Measurements from ENCODE around the gene BCLAF1. TPM values are rescaled to one million over a fixed set of nuclear protein-coding genes. Genes with fewer than 3 reads are reported as not detected.

Gene BCLAF1
- polyA plus RNA-seq, 1 donor (not counting 4 experiments of a cell fraction or from before 2014, with no cell fraction given) = 80.3 TPM

- Histone ChIP-seq H3K27ac (ENCODE audit: control insufficient read depth, insufficient read depth, low read length) (no peak overlapping the region), H3K79me2 (ENCODE audit: control insufficient read depth, insufficient read depth, low read length) (no peaks in the 10 kb centered on the region), H3K9me3 (ENCODE audit: control insufficient read depth, low read depth, low read length) (no peaks in the 10 kb centered on the region), H3K9ac (ENCODE audit: control insufficient read depth, extremely low read depth, insufficient read depth, low read length) (no peak overlapping the region), H4K20me1 (ENCODE audit: control insufficient read depth, extremely low read depth, insufficient read depth, low read length) (no peaks in the 10 kb centered on the region), H3K4me1 (ENCODE audit: control insufficient read depth, extremely low read depth, insufficient read depth, low read length) (no peaks in the 10 kb centered on the region), H2AFZ (ENCODE audit: control insufficient read depth, low read length) (no peak overlapping the region), H3K4me3 (ENCODE audit: control insufficient read depth in 2 of 3, extremely low read depth in 1 of 3, insufficient read depth in 2 of 3, low read depth in 1 of 3, low read length in 3 of 3) (no peak overlapping the region), H3K27me3 (ENCODE audit: control insufficient read depth, extremely low read depth, insufficient read depth, low read length) (no peaks in the 10 kb centered on the region), H3K9me1 (ENCODE audit: control insufficient read depth, extremely low read depth, insufficient read depth, low read length) (no peaks in the 10 kb centered on the region), H3K36me3 (ENCODE audit: control insufficient read depth in 2 of 2, extremely low read depth in 1 of 2, insufficient read depth in 2 of 2, low read length in 2 of 2) (no peaks in the 10 kb centered on the region), H3K4me2 (ENCODE audit: control insufficient read depth, extremely low read depth, insufficient read depth, low read depth, low read length) (no peak overlapping the region)
- TF ChIP-seq EZH2 (IDR thresholded peaks at IDR 0.05; ENCODE audit: low read length) = no peak
- TF ChIP-seq CTCF (optimal IDR thresholded peaks at IDR 0.05 in 1 of 3, IDR thresholded peaks at IDR 0.05 in 1 of 3, conservative IDR thresholded peaks at IDR 0.05 in 1 of 3; ENCODE audit: extremely low read depth in 1 of 3, insufficient read depth in 2 of 3, low read length in 3 of 3) = no peak
- DNase-seq (ENCODE audit: low read depth, low spot score) (no peak), FAIRE-seq (peak; percentile 13)
- dilution Hi-C loops (cut with MboI; ENCODE audit: extremely low pct_ligation_motif_present, low sequenced_read_pairs) = no loop called here
Observed at GRCh38 chr6:136312975-136313374, 23.3 kb upstream of the BCLAF1 start.

- H3K9me3 ChIP-seq (ENCODE audit: control insufficient read depth, low read depth, low read length) = no peaks in the 10 kb centered on the region
- dilution Hi-C loops (cut with MboI; ENCODE audit: extremely low pct_ligation_motif_present, low sequenced_read_pairs) = no loop called here
- FAIRE-seq = no peak
Observed at GRCh38 chr6:136309729-136310311, 20.2 kb upstream of the BCLAF1 start.

More at GRCh38 chr6:136309729-136310311, 20.2 kb upstream of the BCLAF1 start:
- H2AFZ ChIP-seq (ENCODE audit: control insufficient read depth, low read length) = no peak overlapping the region
- no peak overlapping the region for H3K27ac ChIP-seq (ENCODE audit: control insufficient read depth, insufficient read depth, low read length)
- no peaks in the 10 kb centered on the region for H3K4me1 ChIP-seq (ENCODE audit: control insufficient read depth, extremely low read depth, insufficient read depth, low read length)
- H3K4me3 ChIP-seq (ENCODE audit: control insufficient read depth in 2 of 3, extremely low read depth in 1 of 3, insufficient read depth in 2 of 3, low read depth in 1 of 3, low read length in 3 of 3) = no peak overlapping the region
- no peak overlapping the region for H3K4me2 ChIP-seq (ENCODE audit: control insufficient read depth, extremely low read depth, insufficient read depth, low read depth, low read length)
- no peak for TF ChIP-seq CTCF (optimal IDR thresholded peaks at IDR 0.05 in 1 of 3, IDR thresholded peaks at IDR 0.05 in 1 of 3, conservative IDR thresholded peaks at IDR 0.05 in 1 of 3; ENCODE audit: extremely low read depth in 1 of 3, insufficient read depth in 2 of 3, low read length in 3 of 3)
- TF ChIP-seq EZH2 (IDR thresholded peaks at IDR 0.05; ENCODE audit: low read length) = no peak
- H3K9ac ChIP-seq (ENCODE audit: control insufficient read depth, extremely low read depth, insufficient read depth, low read length) = no peak overlapping the region
- no peaks in the 10 kb centered on the region for H3K79me2 ChIP-seq (ENCODE audit: control insufficient read depth, insufficient read depth, low read length)
- H3K27me3 ChIP-seq (ENCODE audit: control insufficient read depth, extremely low read depth, insufficient read depth, low read length) = no peaks in the 10 kb centered on the region
- no peaks in the 10 kb centered on the region for H3K36me3 ChIP-seq (ENCODE audit: control insufficient read depth in 2 of 2, extremely low read depth in 1 of 2, insufficient read depth in 2 of 2, low read length in 2 of 2)
- DNase-seq (ENCODE audit: low read depth, low spot score) = no peak
- no peaks in the 10 kb centered on the region for H3K9me1 ChIP-seq (ENCODE audit: control insufficient read depth, extremely low read depth, insufficient read depth, low read length)
- no peaks in the 10 kb centered on the region for H4K20me1 ChIP-seq (ENCODE audit: control insufficient read depth, extremely low read depth, insufficient read depth, low read length)

Data from keratinocyte (primary cell).